ENCODE results near the gene GNAI1.

Gene GNAI1
- total RNA-seq: 0.19 to 0.32 (median 0.22) reads per million in 3 experiments

DNA sequence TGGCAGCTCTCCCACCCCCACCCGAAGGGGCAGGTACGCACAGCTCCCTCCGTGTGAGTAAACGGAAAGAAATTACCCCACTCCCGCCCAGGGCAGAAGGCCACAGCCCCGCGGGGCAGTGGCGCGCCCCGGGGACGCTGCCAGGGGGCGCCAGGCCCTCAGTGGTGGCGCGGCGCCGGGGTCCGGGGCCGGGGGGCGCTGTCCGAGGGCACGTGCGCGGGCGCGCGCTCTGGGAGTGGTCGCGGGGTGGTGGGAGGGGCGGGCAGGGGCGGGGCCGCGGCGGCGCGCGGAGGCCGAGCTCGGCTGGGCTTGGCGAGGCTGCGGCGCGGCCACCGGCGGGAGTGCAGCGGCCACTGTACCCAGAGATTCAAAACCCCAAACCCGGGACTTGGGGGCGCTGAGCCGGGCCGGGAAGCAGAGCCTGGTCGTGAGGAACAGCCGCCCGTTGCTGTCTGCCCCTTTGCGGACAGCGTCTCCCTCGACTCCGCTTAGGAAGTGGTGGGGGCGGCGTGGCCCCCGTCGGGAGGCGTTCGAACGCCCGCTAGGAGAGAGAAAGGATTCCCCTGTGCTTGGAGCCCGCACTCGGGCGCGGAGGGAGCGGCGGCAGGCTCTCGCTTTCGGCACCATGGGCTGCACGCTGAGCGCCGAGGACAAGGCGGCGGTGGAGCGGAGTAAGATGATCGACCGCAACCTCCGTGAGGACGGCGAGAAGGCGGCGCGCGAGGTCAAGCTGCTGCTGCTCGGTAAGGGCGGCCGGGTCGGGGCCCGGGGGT lies at the start of gene GNAI1:
Gene GNAI1 (plus strand): TSS at position 296 of the 773 bp plus-strand sequence. CDS start 330 bp downstream, at position 626.
- DNase-seq: no peak

DNA sequence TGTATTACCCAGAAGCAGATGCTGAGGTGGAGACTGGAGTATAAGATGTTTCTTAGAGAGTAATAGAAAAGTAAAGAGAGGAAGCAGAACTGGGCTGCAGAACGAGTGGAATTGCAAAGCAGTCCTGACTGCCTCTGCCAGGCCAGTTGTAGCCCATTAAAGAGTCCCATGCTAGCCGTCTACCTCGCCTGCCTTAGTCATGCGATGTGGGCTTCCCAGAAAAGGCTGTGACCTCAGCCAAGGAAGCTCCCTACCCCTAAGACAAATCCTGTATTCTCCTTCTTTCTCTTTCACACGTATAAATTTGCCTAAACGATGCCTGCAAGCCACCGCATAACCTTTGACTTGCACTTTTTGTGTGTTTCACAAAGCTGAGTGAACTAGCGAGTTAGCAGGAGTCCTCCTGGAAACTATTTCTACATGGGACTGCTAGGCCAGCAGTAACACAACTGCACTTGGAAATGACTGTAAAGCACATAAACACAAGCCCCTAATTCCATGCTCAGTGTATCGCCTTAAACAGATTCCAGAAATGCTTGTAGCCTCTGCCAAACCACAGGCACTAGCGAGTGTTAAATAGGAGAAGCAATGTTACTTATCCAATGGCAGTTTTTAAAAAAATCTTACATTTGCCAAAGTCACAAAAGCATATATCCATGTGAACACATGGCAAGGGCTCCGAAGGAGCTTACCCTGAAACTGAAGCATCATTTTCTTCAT lies 47.4 kb upstream of the GNAI1 start:
- no peak for DNase-seq

DNA sequence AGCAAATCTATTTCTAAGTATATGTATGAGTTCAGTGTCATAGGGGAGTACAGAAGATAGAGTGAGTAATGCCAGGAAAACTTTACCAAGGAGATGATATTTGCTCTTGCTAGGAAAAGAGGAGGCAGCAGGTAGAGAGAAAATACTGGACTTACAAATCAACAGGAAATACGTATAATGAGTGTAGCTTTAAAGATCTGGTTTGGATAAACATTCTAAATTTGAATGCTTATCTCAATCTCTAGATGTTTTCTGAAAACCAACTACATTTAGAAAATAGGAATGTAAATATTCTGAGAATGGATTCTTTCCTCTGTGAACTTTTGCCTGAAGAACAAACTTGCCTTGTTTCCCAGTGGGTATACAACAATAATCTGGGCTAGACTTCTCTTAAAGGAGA lies 46.9 kb upstream of the GNAI1 start:
- no peak for DNase-seq

- DNase-seq: no peak
These were observed 45.9 kb upstream of the GNAI1 start for GRCh38 chr7:80088705-80089104.

- DNase-seq: no peak
These were observed 45.3 kb upstream of the GNAI1 start for GRCh38 chr7:80089366-80089765.

GRCh38 chr7:80093349-80093748 lies 41.3 kb upstream of the GNAI1 start:
- DNase-seq: no peak

DNA sequence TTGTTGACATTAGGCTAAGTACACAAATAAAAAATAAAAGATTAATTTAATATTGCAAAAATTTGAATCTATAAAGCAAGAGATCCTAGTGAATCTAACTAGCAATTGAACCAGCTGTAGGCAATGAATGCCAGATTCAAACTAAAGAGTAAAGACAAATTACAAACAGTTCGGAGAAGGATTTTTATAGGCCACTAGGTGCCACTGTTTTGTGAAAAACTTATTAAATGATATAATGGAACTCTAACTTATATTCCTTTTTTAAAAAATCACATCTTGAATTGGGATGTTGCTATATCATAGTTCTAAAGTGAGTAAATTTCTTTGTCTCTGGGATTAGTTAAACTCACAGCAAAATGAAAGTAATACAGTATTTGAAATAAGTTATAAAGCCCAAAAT lies 39.1 kb upstream of the GNAI1 start:
- DNase-seq: no peak

DNA sequence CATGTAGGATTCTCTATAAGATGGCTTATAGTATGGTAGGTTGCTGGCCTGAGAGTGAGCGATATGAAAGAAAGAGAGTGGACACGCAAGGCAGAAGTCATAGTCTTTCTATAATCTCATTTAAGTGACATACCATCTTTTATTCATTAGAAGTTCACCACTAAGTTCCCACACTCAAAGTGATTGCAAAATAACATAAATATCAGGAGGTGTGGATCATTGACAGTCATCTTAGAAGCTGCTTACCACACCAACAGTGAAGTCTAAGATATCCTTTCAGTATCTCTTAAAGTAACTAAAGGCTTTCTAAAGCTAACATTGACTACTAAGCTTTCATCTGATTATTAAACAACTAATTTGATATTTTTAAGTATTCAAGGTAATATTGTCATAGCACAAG lies 36.9 kb upstream of the GNAI1 start:
- DNase-seq: no peak

DNA sequence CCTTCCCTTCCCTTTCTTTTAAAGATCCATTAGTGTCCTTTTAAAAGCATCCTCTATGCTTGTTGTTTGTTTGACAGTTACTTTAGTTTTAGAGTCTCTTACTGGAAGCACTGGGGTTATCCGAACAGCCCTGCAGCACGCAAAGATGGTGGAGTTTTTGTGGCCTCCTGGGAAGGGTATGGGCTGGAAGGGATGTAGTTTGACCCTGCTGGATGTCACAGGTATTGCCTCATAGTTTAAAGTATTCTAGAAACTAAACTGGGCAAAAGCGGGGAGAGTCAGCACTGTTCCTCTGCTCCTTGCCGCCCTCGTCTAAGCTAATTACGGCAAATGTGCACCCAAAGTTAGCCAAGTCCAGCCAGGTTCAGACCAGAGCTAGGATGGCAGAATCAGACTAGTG lies 35.8 kb upstream of the GNAI1 start:
- no peak for DNase-seq

DNA sequence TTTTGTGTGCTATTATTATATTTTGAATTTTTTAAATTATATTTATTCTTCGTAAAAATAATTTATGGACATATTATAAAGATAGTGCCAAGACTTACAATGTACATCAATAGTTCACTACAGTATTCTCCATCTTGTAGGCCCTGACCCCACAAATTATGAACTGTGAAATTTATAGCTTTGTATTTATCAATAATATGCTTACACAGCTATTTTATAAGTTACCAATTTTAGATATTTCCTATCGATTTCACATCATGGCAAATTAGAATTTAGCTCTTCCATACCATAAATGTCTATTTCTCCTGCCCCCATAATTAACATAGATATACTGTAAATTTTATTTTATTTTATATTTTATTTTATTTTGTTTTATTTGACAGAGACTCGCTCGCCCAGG lies 34.4 kb upstream of the GNAI1 start:
- DNase-seq: no peak

DNA sequence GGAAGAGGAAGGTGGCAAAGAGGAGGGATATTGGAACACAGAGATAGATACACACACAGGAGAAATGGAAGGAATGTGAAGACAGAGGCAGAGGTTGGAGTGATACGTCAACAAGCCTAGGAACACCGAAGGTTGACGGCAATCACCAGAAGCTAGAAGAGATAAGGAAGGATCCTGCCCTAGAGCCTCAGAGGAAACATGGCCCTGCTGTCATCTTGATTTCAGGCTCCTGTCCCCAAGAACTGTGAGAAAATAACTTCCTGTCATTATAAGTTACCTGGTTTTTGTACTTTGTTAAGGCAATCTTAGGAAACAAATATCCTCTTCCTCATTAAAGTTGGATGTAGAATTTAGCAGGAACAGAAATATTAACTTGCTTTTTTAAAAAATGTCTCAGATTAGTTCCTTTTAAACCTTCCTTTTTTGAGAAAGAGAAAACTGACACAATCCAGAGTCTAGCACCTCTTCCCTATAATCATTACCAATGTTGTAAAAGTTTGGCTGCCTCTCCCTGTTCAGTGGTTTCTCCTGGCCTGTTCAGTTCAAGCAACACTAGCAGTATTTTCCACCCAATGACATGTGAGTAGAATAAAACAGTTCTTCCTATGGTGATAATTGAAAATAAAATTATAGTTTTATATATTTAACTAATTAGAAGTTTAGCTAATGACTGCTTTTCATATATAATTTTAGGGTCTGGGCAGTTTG lies 28.8 kb upstream of the GNAI1 start:
- DNase-seq: no peak

DNA sequence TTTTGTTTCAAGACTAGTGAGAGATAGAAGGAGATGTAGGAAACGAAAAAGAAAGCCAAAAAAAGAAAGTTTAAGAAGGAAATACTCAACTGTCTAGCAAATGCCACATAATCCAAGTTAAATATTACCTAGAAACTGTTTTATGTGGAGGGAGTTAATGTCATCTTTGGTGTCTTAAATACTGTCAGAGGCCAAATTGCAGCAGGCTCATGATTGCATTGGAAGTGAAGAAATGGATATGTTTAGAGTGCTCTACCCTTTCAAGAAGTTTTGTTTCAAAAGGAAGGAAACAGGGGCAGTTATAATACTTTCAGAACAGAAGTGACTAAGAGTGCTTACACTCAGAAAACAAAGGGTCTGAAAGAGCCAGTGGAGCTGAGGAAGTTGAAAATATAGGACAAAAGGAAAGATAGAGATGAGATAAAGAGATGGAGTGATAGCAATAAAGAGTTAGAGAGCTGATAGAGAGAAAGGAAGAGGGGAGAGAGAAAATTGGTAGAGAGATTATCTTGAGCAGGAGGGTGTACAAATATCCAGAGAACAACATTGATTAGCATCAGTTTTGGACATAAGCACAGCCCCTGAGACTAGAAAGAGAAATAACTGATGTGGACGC lies 28.0 kb upstream of the GNAI1 start:
- DNase-seq: no peak

GRCh38 chr7:80107278-80107677 lies 27.4 kb upstream of the GNAI1 start:
- no peak for DNase-seq

- no peak for DNase-seq
These were observed 24.3 kb upstream of the GNAI1 start for GRCh38 chr7:80110376-80110775.

DNA sequence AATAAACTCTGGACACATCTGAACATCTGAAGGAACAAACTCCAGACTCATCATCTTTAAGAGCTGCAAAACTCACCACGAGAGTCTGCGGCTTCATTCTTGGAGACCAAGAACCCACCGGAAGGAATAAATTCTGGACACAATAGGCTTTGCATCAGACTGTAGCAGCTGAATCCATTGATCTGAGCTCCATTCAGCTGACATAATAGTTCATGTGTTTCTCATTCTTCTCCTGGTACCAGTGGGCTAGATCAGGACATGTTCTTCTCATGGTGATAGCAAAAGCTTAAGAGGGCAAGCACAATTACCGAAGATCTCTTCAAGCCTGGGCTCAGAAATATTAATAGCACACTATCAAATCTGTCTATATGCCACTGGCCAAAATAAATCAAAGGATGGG lies 20.5 kb upstream of the GNAI1 start:
- no peak for DNase-seq

- no peak for DNase-seq
These were observed 9.9 kb upstream of the GNAI1 start for GRCh38 chr7:80124526-80125264.

DNA sequence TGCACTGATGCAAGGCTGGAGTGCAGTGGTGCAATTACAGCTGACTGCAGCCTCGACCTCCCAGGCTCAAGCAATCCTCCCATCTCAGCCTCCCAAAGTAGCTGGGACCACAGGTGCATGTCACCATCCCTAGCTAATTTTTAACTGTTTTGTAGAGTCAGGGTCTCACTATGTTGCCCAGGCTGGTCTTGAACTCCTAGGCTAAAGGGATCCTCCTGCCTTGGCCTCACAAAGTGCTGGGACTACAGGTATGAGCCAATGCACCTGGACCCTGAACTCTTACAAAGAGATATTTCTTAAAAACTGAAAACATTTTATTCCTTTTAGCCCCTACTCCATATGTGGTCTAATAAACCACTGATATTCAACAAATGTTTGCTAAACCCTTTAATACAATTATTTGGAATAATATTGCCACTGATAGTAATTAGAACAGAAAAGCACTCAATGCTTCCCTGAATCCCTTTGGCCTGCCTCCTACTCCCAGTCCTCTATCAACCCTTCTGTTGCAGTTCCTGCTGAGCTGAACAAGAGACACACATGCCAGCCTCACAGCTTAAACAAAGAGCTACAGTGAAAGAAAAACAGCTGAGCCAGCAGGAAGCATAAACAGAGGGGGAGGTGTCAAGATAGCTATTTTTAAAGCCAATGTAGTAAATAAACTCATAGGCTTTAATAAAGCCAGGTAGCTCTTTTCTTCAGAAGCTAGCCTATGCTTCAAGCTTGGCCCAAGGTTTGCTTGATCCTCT lies 7.0 kb upstream of the GNAI1 start:
- no peak for DNase-seq

DNA sequence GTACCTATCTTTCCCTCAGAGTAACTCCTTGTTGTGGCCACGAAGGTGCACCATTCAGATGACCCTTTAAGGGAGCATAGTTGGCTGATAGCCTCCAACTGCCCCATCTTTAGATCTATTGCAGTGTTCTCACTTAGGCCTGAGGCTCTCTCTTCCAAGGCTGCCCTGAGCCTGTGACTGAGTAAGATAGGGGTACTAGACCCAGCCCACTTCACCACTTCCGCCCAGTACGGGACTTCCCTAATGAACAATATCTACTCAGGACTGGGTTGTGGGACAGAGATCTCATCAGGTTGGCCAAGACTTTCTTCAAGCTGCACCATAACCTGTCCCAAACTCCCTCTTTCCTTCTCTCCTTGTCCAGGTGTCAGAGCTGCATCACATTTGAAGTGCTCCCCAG lies 5.7 kb upstream of the GNAI1 start:
- no peak for DNase-seq

DNA sequence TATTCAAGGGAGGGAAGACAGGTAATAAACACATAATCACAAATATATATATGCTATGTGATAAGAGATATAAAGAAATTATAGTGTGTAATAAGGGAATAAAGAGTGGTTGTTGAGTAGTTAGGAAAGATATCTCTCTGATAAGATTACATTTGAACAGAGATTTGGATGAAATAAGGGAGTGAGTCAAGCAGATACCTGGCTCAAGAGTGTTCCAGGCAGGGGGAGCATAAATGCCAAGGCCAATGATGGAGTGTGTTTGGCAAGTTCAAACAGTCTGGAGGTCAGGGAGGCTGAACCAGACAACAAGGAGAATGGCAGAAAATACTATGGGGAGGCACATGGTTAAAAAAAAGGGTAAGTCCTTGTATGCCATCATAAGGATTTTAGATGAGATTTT lies 4.8 kb upstream of the GNAI1 start:
- no peak for DNase-seq

GRCh38 chr7:80131675-80132435 lies 2.8 kb upstream of the GNAI1 start:
- no peak for DNase-seq

- DNase-seq: no peak
These were observed 2.0 kb upstream of the GNAI1 start for GRCh38 chr7:80132594-80132993.
